HL-60 (cell line): ENCODE measurements around the gene ICAM3.

Source experiments
- DNase-seq, 2 experiments: peaks; one replicate each; pipeline ENCODE4 v3.0.0-alpha.2; 2010 to 2020; ENCODE audit warnings: low read depth in 1 of 2, low spot score in 1 of 2
- H3K27ac ChIP-seq: fragments of 250-450 bp; sonication (Bioruptor Pico); replicated peaks from 2 replicates; pipeline ENCODE4 v1.5.1; 2020; ENCODE audit warnings: mild to moderate bottlenecking, moderate library complexity
- H3K27me3 ChIP-seq: fragments of 250-450 bp; sonication (Bioruptor Pico); 2 replicates; pipeline ENCODE4 v1.5.1; 2021; ENCODE audit warnings: mild to moderate bottlenecking, moderate library complexity; ENCODE audit not compliant: insufficient read depth, poor library complexity, severe bottlenecking
- H3K4me3 ChIP-seq: replicated peaks from 2 replicates; pipeline ENCODE4 v1.5.1; 2011; ENCODE audit warnings: mild to moderate bottlenecking, control low read depth, low read length; ENCODE audit not compliant: insufficient read depth
- GABPA ChIP-seq: IDR thresholded peaks from 2 replicates; pipeline ENCODE4 v1.6.1; 2012; ENCODE audit warnings: low read depth
- POLR2AphosphoS5 ChIP-seq: IDR thresholded peaks from 2 replicates; pipeline ENCODE4 v1.6.1; 2012; ENCODE audit warnings: low read depth
- SPI1 ChIP-seq: IDR thresholded peaks from 2 replicates; pipeline ENCODE4 v1.6.1; 2012; ENCODE audit warnings: low read depth, mild to moderate bottlenecking, borderline replicate concordance
- TF ChIP-seq, protein P1 (sequence below): IDR thresholded peaks from 2 replicates; pipeline ENCODE4 v1.6.1; 2012; ENCODE audit warnings: low read depth; ENCODE audit not compliant: insufficient replicate concordance
- TF ChIP-seq, protein P2 (sequence below): IDR thresholded peaks from one replicate; pipeline ENCODE4 v1.5.1; 2011; ENCODE audit warnings: low read length, control low read depth, inconsistent platforms; ENCODE audit not compliant: insufficient read depth

ICAM3 gene

DNA sequence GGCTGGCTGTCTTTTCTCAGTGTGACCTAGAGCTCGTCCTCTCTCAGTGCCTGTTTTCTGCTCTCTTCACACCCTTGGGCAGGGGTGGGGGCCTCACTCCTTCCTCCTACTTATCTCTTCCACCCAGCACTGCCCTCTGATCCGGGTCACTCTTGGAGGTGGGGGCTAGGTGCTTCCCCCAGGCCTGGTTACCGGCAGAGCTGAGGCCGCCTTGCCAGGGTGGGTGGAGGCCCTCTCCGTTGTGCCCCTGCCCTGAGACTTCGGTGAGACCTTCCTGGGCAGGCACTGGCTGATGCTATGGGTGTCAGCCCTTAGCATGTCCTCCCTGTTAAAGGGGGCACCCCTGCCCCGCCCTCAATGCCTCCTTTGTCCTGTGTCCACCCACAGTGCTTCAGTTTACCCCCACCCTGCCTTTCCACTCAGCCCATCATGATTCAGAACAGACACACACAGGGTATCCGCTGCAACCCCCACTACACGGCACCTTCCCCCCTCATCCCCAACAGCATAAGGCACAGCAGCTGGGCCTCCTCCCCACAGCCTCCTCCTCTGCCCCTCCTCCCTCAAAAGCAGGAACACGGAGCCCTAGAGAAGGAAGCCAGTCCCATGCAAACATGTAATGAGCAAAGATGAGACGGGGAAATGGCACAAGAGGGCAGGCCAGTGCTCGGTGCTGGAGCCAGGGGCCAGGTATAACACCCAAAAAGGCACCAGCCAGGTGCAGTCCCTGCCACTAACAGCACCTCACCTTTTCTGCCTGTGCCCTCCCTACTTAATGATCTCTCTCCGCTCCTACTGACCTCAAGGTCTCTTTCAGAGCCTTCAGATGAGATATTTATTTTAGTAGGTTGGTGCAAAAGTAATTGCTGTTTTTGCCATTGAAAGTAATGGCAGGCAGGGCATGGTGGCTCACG lies 39.6 kb downstream of the ICAM3 start:
- TF ChIP-seq, protein P1, sequence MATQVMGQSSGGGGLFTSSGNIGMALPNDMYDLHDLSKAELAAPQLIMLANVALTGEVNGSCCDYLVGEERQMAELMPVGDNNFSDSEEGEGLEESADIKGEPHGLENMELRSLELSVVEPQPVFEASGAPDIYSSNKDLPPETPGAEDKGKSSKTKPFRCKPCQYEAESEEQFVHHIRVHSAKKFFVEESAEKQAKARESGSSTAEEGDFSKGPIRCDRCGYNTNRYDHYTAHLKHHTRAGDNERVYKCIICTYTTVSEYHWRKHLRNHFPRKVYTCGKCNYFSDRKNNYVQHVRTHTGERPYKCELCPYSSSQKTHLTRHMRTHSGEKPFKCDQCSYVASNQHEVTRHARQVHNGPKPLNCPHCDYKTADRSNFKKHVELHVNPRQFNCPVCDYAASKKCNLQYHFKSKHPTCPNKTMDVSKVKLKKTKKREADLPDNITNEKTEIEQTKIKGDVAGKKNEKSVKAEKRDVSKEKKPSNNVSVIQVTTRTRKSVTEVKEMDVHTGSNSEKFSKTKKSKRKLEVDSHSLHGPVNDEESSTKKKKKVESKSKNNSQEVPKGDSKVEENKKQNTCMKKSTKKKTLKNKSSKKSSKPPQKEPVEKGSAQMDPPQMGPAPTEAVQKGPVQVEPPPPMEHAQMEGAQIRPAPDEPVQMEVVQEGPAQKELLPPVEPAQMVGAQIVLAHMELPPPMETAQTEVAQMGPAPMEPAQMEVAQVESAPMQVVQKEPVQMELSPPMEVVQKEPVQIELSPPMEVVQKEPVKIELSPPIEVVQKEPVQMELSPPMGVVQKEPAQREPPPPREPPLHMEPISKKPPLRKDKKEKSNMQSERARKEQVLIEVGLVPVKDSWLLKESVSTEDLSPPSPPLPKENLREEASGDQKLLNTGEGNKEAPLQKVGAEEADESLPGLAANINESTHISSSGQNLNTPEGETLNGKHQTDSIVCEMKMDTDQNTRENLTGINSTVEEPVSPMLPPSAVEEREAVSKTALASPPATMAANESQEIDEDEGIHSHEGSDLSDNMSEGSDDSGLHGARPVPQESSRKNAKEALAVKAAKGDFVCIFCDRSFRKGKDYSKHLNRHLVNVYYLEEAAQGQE, result no peak
- TF ChIP-seq SPI1, result no peak; the same call in 1 of the 2 replicates
- TF ChIP-seq, protein P2, sequence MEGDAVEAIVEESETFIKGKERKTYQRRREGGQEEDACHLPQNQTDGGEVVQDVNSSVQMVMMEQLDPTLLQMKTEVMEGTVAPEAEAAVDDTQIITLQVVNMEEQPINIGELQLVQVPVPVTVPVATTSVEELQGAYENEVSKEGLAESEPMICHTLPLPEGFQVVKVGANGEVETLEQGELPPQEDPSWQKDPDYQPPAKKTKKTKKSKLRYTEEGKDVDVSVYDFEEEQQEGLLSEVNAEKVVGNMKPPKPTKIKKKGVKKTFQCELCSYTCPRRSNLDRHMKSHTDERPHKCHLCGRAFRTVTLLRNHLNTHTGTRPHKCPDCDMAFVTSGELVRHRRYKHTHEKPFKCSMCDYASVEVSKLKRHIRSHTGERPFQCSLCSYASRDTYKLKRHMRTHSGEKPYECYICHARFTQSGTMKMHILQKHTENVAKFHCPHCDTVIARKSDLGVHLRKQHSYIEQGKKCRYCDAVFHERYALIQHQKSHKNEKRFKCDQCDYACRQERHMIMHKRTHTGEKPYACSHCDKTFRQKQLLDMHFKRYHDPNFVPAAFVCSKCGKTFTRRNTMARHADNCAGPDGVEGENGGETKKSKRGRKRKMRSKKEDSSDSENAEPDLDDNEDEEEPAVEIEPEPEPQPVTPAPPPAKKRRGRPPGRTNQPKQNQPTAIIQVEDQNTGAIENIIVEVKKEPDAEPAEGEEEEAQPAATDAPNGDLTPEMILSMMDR, result no peak
- no peak for TF ChIP-seq GABPA
- TF ChIP-seq POLR2AphosphoS5, result no peak
- Histone ChIP-seq H3K4me3 (no peak overlapping the region), H3K27ac (no peak overlapping the region), H3K27me3 (peaks cover 12% of the 10 kb centered on the region)
- peak in 1 of 2 experiments; percentile 80 for DNase-seq

DNA sequence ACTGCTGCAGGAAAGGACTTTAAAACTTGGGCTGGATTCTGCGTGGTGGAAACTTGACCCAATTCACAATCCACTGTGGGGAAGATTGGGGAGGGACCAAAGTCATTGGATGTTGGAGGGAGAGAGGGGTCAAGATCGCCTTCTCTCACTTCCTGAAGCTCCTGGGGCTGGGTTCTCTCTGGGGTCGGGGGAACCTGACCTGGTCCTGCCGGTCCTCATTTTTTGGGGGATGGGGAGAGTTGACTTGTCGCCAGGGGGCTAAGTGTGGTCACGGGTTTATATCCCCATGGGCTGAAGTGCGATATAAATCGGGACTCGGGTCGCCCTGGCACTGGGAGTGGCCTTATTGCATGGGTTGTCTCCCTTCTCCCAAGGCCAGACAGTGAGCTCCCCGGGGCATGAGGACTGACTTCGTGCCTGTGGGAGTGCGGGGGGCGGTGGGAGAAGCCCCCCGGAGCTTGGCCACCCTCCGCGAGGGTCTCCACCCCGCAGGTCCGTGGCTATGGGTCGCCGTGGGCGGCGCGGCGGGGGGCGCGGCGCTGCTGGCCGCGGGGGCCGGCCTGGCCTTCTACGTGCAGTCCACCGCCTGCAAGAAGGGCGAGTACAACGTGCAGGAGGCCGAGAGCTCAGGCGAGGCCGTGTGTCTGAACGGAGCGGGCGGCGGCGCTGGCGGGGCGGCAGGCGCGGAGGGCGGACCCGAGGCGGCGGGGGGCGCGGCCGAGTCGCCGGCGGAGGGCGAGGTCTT lies 43.4 kb downstream of the ICAM3 start:
- no peak for TF ChIP-seq SPI1
- TF ChIP-seq, protein P1, result no peak
- Histone ChIP-seq H3K27ac (no peak overlapping the region), H3K4me3 (no peak overlapping the region), H3K27me3 (peaks cover 44% of the 10 kb centered on the region)
- no peak for DNase-seq

DNA sequence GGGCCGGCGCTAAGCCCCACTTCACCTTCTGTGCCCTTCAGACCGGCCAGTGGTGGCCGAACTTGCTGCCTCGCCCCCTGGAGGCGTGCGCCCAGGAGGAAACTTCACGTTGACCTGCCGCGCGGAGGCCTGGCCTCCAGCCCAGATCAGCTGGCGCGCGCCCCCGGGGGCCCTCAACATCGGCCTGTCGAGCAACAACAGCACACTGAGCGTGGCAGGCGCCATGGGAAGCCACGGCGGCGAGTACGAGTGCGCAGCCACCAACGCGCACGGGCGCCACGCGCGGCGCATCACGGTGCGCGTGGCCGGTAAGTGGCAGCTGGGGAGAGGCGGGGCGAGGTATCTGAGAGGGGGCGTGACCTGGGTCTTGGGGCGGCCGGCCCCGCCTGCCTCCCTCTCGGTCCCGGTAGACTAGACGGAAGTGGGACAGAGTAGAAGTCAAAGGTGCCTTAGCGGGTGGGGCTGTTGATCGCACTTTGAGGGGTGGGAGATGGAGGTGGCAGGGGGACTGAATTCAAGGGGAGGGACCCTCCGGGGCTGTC lies 44.0 kb downstream of the ICAM3 start:
- Histone ChIP-seq H3K27me3 (peaks cover 51% of the 10 kb centered on the region), H3K27ac (no peak overlapping the region), H3K4me3 (peak overlapping the region; percentile 20; the same call in 1 of the 2 replicates)
- TF ChIP-seq, protein P1, result no peak
- TF ChIP-seq, protein P2, result no peak
- no peak for TF ChIP-seq POLR2AphosphoS5
- no peak for TF ChIP-seq SPI1
- TF ChIP-seq GABPA, result no peak
- DNase-seq, result no peak
